ENCODE results near the gene CACNA2D1. TPM values are rescaled to one million over a fixed set of nuclear protein-coding genes. Genes with fewer than 3 reads are reported as not detected.

Gene CACNA2D1
- total RNA-seq, 1 experiment from 2014 or later = 36.2 TPM

- Histone ChIP-seq H3K14ac (ENCODE audit: insufficient read depth, low read length) (no peak overlapping the region), H3K4ac (ENCODE audit: low read depth, low read length) (no peak overlapping the region), H3K23ac (ENCODE audit: insufficient read length, low read depth, low read length) (no peak overlapping the region), H3K4me2 (ENCODE audit: insufficient read depth, insufficient read length, low read length) (no peak overlapping the region), H3T11ph (ENCODE audit: low read length) (no peak overlapping the region), H3K27me3 (ENCODE audit: insufficient read depth, low read length) (no peaks in the 10 kb centered on the region), H4K20me1 (ENCODE audit: control insufficient read depth, insufficient read depth, insufficient read length) (no peaks in the 10 kb centered on the region), H3K9me3 (ENCODE audit: control insufficient read depth, low read depth, low read length) (no peaks in the 10 kb centered on the region), H2BK20ac (ENCODE audit: low read depth, low read length, poor library complexity, severe bottlenecking) (no peak overlapping the region), H4K5ac (ENCODE audit: insufficient read length, low read depth, low read length) (no peak overlapping the region), H3K23me2 (ENCODE audit: insufficient read length, low read depth, low read length, poor library complexity, severe bottlenecking) (no peaks in the 10 kb centered on the region), H4K91ac (ENCODE audit: insufficient read length, low read depth, low read length) (no peak overlapping the region), H3K79me2 (ENCODE audit: insufficient read depth, low read length) (no peaks in the 10 kb centered on the region), H2BK12ac (ENCODE audit: insufficient read length, low read depth, low read length) (no peak overlapping the region), H2AFZ (ENCODE audit: low read length) (no peak overlapping the region), H3K18ac (ENCODE audit: insufficient read length, low read depth, low read length) (no peak overlapping the region), H2BK120ac (ENCODE audit: low read depth, low read length, poor library complexity, severe bottlenecking) (no peak overlapping the region), H3K79me1 (ENCODE audit: insufficient read depth, low read depth, low read length, poor library complexity, severe bottlenecking) (no peaks in the 10 kb centered on the region), H3K27ac (ENCODE audit: insufficient read length, low read depth, low read length) (no peak overlapping the region), H2AK5ac (ENCODE audit: insufficient read length, low read length) (no peak overlapping the region), H2BK5ac (ENCODE audit: insufficient read length, low read length) (no peak overlapping the region), H3K56ac (ENCODE audit: insufficient read length, low read depth, low read length) (no peak overlapping the region), H4K8ac (replicated peaks; ENCODE audit: insufficient read length, low read depth, low read length) (no peak overlapping the region), H3K4me1 (ENCODE audit: insufficient read depth, low read length) (peaks cover 4% of the 10 kb centered on the region; the same call in 1 of the 2 replicates), H3K9ac (ENCODE audit: extremely low read depth, insufficient read length, low read length) (no peak overlapping the region), H2BK15ac (ENCODE audit: low read depth, low read length) (no peak overlapping the region)
- peaks cover 17% of the 10 kb centered on the region in 2 experiments for H3K4me1 Mint-ChIP-seq
- no peaks in the 10 kb centered on the region for H3K9me3 Mint-ChIP-seq
- no peak for TF ChIP-seq CTCF (conservative IDR thresholded peaks at IDR 0.05)
- no peaks in the 10 kb centered on the region for H3K36me3 Mint-ChIP-seq (ENCODE audit: insufficient read depth in 1 of 3, low read depth in 3 of 3)
- H3K27ac Mint-ChIP-seq = peak overlapping the region in 2 of 3 experiments; percentile 45 to 74; a peak in 4 of 7 replicates
- DNase-seq = no peak
- no peak overlapping the region; a peak in 1 of 5 replicates for H3K4me3 Mint-ChIP-seq
- no peaks in the 10 kb centered on the region for H3K27me3 Mint-ChIP-seq (ENCODE audit: low read depth)
Measured at GRCh38 chr7:81949306-81949705, 494.3 kb downstream of the CACNA2D1 start.
